Measurements from ENCODE around the gene THUMPD3. TPM values are rescaled to one million over a fixed set of nuclear protein-coding genes. Genes with fewer than 3 reads are reported as not detected.
A peak's percentile ranks its signal among the peaks of the same experiment; 100 is the strongest.

Gene THUMPD3
- total and polyA plus RNA-seq, 2 donors from 2014 or later, result 31.9 to 44.1 TPM

DNA sequence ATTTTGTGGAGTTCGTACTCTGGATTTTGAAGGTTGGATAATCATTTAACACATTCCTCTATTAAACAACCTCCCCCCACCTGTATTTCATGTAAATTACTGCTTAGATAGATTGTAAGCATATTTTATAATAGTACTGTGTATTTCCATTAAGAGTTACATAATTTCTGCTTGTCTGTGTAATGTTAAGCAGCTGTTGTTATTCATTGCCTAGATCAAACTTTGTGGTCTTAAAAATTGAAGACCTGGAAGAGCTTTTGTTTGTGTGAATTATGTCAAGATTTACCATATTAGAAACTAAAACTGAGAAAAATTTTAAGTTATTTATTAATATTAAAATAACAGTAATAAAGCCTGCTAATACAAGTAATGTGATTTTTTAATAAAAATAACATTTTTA is 45.7 kb downstream of the THUMPD3 start:
- intact Hi-C loops (cut with DNase I), result no loop called here
- DNase-seq (no peak), FAIRE-seq (peak; percentile 11)
- Histone ChIP-seq H3K9ac (ENCODE audit: low read length in 3 of 3) (no peak overlapping the region), H3K9me3 (ENCODE audit: control insufficient read depth in 2 of 3, insufficient read depth in 1 of 3, low read length in 3 of 3) (no peaks in the 10 kb centered on the region), H3K4me1 (ENCODE audit: control insufficient read depth in 2 of 3, insufficient read depth in 2 of 3, low read depth in 1 of 3, low read length in 3 of 3) (peaks cover 0 to 23% (median 19%) of the 10 kb centered on the region in 3 donors), H3K36me3 (ENCODE audit: control insufficient read depth in 2 of 3, insufficient read depth in 3 of 3, low read length in 3 of 3) (no peaks in the 10 kb centered on the region), H3K4me3 (ENCODE audit: low read length in 3 of 3) (no peak overlapping the region), H3K27ac (ENCODE audit: low read depth in 2 of 2, low read length in 2 of 2) (no peak overlapping the region), H3K27me3 (ENCODE audit: control insufficient read depth, insufficient read depth, low read length) (no peaks in the 10 kb centered on the region)
- TF ChIP-seq, protein P1, sequence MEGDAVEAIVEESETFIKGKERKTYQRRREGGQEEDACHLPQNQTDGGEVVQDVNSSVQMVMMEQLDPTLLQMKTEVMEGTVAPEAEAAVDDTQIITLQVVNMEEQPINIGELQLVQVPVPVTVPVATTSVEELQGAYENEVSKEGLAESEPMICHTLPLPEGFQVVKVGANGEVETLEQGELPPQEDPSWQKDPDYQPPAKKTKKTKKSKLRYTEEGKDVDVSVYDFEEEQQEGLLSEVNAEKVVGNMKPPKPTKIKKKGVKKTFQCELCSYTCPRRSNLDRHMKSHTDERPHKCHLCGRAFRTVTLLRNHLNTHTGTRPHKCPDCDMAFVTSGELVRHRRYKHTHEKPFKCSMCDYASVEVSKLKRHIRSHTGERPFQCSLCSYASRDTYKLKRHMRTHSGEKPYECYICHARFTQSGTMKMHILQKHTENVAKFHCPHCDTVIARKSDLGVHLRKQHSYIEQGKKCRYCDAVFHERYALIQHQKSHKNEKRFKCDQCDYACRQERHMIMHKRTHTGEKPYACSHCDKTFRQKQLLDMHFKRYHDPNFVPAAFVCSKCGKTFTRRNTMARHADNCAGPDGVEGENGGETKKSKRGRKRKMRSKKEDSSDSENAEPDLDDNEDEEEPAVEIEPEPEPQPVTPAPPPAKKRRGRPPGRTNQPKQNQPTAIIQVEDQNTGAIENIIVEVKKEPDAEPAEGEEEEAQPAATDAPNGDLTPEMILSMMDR (IDR thresholded peaks at IDR 0.05; ENCODE audit: borderline replicate concordance, extremely low read depth, insufficient read depth), result no peak

DNA sequence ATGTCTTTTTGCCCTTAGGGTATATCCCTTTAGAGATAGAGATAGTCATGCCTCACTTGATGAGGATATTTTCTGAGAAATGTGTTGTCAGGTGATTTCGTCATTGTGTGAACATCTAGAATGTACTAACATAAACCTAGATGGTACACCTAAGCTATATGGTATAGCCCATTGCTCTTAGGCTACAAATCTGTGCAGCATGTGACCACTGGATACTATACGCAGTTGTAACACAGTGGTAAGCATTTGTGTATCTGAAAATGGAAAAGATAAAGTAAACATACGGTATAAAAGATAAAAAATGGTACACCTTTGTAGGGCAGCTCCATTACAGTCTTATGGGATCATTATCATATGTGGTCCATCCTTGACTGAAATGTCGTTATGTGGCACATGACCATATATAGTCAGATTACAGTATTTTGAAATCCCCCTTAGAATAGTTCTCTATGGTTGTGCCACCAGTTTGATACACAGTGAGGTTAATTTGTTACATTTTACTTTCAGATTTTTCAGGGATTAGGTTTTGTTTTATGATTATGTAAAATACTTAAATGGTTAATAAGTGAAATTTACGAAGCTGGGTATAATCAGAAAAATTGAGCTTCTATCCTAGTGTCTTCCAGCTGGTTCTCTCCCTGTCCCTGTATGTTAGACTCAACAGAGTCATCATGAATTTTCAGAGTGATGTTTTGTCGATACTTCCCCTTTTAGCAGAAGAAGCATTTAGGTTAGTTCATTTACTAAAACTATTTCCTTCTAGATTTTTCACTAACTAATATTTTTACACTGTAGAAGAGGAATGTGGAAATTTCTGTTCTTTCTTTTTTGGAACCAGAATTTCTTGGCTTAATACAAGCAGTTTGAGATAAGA is 47.4 kb downstream of the THUMPD3 start:
- Histone ChIP-seq H3K9me3 (ENCODE audit: control insufficient read depth in 2 of 3, insufficient read depth in 1 of 3, low read length in 3 of 3) (no peaks in the 10 kb centered on the region), H3K4me3 (ENCODE audit: low read length in 3 of 3) (no peak overlapping the region), H3K36me3 (ENCODE audit: control insufficient read depth in 2 of 3, insufficient read depth in 3 of 3, low read length in 3 of 3) (no peaks in the 10 kb centered on the region), H3K27me3 (ENCODE audit: control insufficient read depth, insufficient read depth, low read length) (no peaks in the 10 kb centered on the region), H3K4me1 (ENCODE audit: control insufficient read depth in 2 of 3, insufficient read depth in 2 of 3, low read depth in 1 of 3, low read length in 3 of 3) (peaks cover 0 to 22% (median 13%) of the 10 kb centered on the region in 3 donors), H3K9ac (ENCODE audit: low read length in 3 of 3) (no peak overlapping the region), H3K27ac (ENCODE audit: low read depth in 2 of 2, low read length in 2 of 2) (no peak overlapping the region)
- TF ChIP-seq, protein P1 (IDR thresholded peaks at IDR 0.05; ENCODE audit: borderline replicate concordance, extremely low read depth, insufficient read depth), result no peak
- intact Hi-C loops (cut with DNase I), result no loop called here
- FAIRE-seq (no peak), DNase-seq (no peak)

DNA sequence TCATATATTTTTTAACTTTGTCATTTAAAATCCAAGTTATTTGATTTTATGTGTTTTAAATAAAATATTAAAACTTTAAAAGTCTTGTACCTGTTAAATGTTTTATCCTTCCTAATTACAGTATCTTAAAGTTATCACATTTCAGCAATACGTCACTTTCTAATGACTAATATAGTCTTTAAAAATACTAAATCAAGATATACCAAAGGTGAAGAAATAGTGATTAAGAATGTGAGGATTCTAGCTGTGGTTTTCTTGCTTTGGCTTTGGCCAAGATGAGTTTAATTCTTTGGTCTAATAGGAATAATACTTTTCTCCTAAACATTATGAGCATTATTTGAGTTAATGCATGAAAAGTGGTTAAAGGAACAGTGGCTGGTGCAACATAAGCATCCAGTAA is 48.4 kb downstream of the THUMPD3 start:
- H3K4me1 ChIP-seq (ENCODE audit: control insufficient read depth in 2 of 3, insufficient read depth in 2 of 3, low read depth in 1 of 3, low read length in 3 of 3), result peaks cover 0 to 15% (median 12%) of the 10 kb centered on the region in 3 donors
- no peaks in the 10 kb centered on the region for H3K27me3 ChIP-seq (ENCODE audit: control insufficient read depth, insufficient read depth, low read length)
- no peaks in the 10 kb centered on the region for H3K9me3 ChIP-seq (ENCODE audit: control insufficient read depth in 2 of 3, insufficient read depth in 1 of 3, low read length in 3 of 3)
- FAIRE-seq (no peak), DNase-seq (no peak)
- H3K36me3 ChIP-seq (ENCODE audit: control insufficient read depth in 2 of 3, insufficient read depth in 3 of 3, low read length in 3 of 3), result no peaks in the 10 kb centered on the region
- no peak overlapping the region for H3K9ac ChIP-seq (ENCODE audit: low read length in 3 of 3)
- intact Hi-C loops (cut with DNase I), result no loop called here
- no peak overlapping the region for H3K27ac ChIP-seq (ENCODE audit: low read depth in 2 of 2, low read length in 2 of 2)
- H3K4me3 ChIP-seq (ENCODE audit: low read length in 3 of 3), result no peak overlapping the region
- TF ChIP-seq, protein P1 (IDR thresholded peaks at IDR 0.05; ENCODE audit: borderline replicate concordance, extremely low read depth, insufficient read depth), result no peak
